SK-N-SH (cell line): ENCODE results near the gene SOX30. TPM values are rescaled to one million over a fixed set of nuclear protein-coding genes. Genes with fewer than 3 reads are reported as not detected.

Experiments used
- CTCF ChIA-PET: fragments of 300-600, 350-600 bp; formaldehyde crosslinking; extraction: SDS; loops from one replicate; lab custom pipeline; 2021; lab: Yijun Ruan, JAX
- POLR2A ChIA-PET: fragments of 350-600 bp; sonication (Branson Sonifier 250); formaldehyde crosslinking; extraction: SDS; loops from one replicate; lab custom pipeline; 2020; ENCODE audit warnings: antibody characterized with exemption, inconsistent platforms; lab: Yijun Ruan, JAX
- DNase-seq: peaks from one replicate; pipeline ENCODE4 v3.0.0; 2012
- H2AFZ ChIP-seq: fragments of 200-600 bp; sonication (generic); 2 replicates; pipeline ENCODE4 v1.8.1; 2016; ENCODE audit warnings: antibody characterized with exemption, mild to moderate bottlenecking, low read depth
- H3F3A ChIP-seq: fragments of 200-600 bp; sonication (generic); replicated peaks from 2 replicates; pipeline ENCODE3; 2016; ENCODE audit warnings: antibody characterized with exemption, mild to moderate bottlenecking; ENCODE audit not compliant: insufficient read depth
- H3K27ac ChIP-seq, 2 experiments: fragments of 200-500 bp in 1 of 2; fragments of 200-600 bp in 1 of 2; sonication (Bioruptor generic) in 1 of 2; sonication (generic), shearing (Covaris generic) in 1 of 2; 2 replicates each; pipeline versions ENCODE4 v1.5.1 to v1.6.1; 2014 to 2016; ENCODE audit warnings: low read depth in 2 of 2, inconsistent platforms in 1 of 2, low read length in 1 of 2, mild to moderate bottlenecking in 1 of 2, mixed read lengths in 1 of 2
- H3K27me3 ChIP-seq: fragments of 200-600 bp; sonication (generic), shearing (Covaris generic); 2 replicates; pipeline ENCODE4 v1.6.1; 2016; ENCODE audit warnings: mixed run types; ENCODE audit not compliant: insufficient read depth
- H3K36me3 ChIP-seq, 2 experiments: fragments of 200-500 bp in 1 of 2; fragments of 200-600 bp in 1 of 2; sonication (Bioruptor generic) in 1 of 2; sonication (generic) in 1 of 2; replicated peaks in 1 of 2; 2 replicates each; pipeline versions ENCODE3 to v1.5.1; 2014 to 2016; ENCODE audit warnings: low read length in 1 of 2, mild to moderate bottlenecking in 1 of 2; ENCODE audit not compliant: insufficient read depth in 2 of 2, control insufficient read depth in 1 of 2
- H3K4me1 ChIP-seq, 2 experiments: fragments of 200-500 bp in 1 of 2; fragments of 200-600 bp in 1 of 2; sonication (Bioruptor generic) in 1 of 2; sonication (generic), shearing (Covaris generic) in 1 of 2; 2 replicates each; pipeline versions ENCODE4 v1.5.1 to v1.6.1; 2014 to 2016; ENCODE audit warnings: low read depth in 1 of 2, low read length in 1 of 2, mixed run types in 1 of 2; ENCODE audit not compliant: insufficient read depth in 2 of 2, control insufficient read depth in 1 of 2
- H3K4me2 ChIP-seq: fragments of 200-600 bp; sonication (generic), shearing (Covaris generic); 2 replicates; pipeline ENCODE4 v1.6.1; 2017; ENCODE audit warnings: mixed run types
- H3K4me3 ChIP-seq, 2 experiments: fragments of 200-500 bp in 1 of 2; fragments of 200-600 bp in 1 of 2; sonication (Bioruptor generic) in 1 of 2; sonication (generic), shearing (Covaris generic) in 1 of 2; 2 replicates each; pipeline versions ENCODE4 v1.5.1 to v1.8.1; 2014 to 2016; ENCODE audit warnings: low read depth in 2 of 2, inconsistent platforms in 1 of 2, low read length in 1 of 2, mild to moderate bottlenecking in 1 of 2, mixed read lengths in 1 of 2, moderate library complexity in 1 of 2
- H3K79me2 ChIP-seq: fragments of 200-600 bp; sonication (generic); 2 replicates; pipeline ENCODE4 v1.8.1; 2017; ENCODE audit warnings: mild to moderate bottlenecking; ENCODE audit not compliant: insufficient read depth
- H3K9ac ChIP-seq: fragments of 200-600 bp; sonication (generic); 2 replicates; pipeline ENCODE4 v1.6.1; 2017; ENCODE audit warnings: mixed run types
- H3K9me2 ChIP-seq: fragments of 200-600 bp; sonication (generic); 2 replicates; pipeline ENCODE4 v1.6.1; 2017; ENCODE audit warnings: mixed run types
- H3K9me3 ChIP-seq: fragments of 200-600 bp; sonication (generic); 2 replicates; pipeline ENCODE4 v1.6.1; 2017; ENCODE audit warnings: mixed run types, mild to moderate bottlenecking, moderate library complexity
- H4K20me1 ChIP-seq: fragments of 200-600 bp; sonication (generic); 2 replicates; pipeline ENCODE4 v1.6.1; 2017; ENCODE audit warnings: mild to moderate bottlenecking, mixed run types; ENCODE audit not compliant: insufficient read depth
- ELF1 ChIP-seq: IDR thresholded peaks from 2 replicates; pipeline ENCODE4 v1.4.0; 2012
- FOXM1 ChIP-seq: IDR thresholded peaks from 2 replicates; pipeline ENCODE4 v1.4.0; 2012; ENCODE audit warnings: low read depth, mild to moderate bottlenecking
- GATA2 ChIP-seq: sonication (generic); formaldehyde crosslinking; IDR thresholded peaks from 2 replicates; pipeline ENCODE4 v1.5.0; 2020; ENCODE audit warnings: mild to moderate bottlenecking, missing genetic modification reagents
- IRF3 ChIP-seq: fragments of 150-350 bp; IDR thresholded peaks from 2 replicates; pipeline ENCODE4 v1.6.1; 2016; ENCODE audit warnings: mild to moderate bottlenecking, low read depth, low read length
- JUND ChIP-seq: IDR thresholded peaks from 2 replicates; pipeline ENCODE4 v1.4.0; 2012
- MEF2A ChIP-seq: IDR thresholded peaks from 2 replicates; pipeline ENCODE4 v1.4.0; 2012; ENCODE audit warnings: low read depth, borderline replicate concordance
- MXI1 ChIP-seq: IDR thresholded peaks from 2 replicates; pipeline ENCODE4 v1.6.1; 2012; ENCODE audit warnings: mild to moderate bottlenecking, low read depth, low read length, improper control_type of control experiment
- NRF1 ChIP-seq: IDR thresholded peaks from 2 replicates; pipeline ENCODE4 v1.6.1; 2012; ENCODE audit warnings: low read depth, mild to moderate bottlenecking, low read length
- RAD21 ChIP-seq: IDR thresholded peaks from 2 replicates; pipeline ENCODE4 v1.6.1; 2012; ENCODE audit warnings: mild to moderate bottlenecking, low read length
- RFX5 ChIP-seq: IDR thresholded peaks from 2 replicates; pipeline ENCODE4 v1.6.1; 2012; ENCODE audit warnings: mild to moderate bottlenecking, improper control_type of control experiment, low read length
- TEAD4 ChIP-seq: IDR thresholded peaks from 2 replicates; pipeline ENCODE4 v1.4.0; 2012; ENCODE audit warnings: mild to moderate bottlenecking, borderline replicate concordance; ENCODE audit not compliant: insufficient read depth
- YY1 ChIP-seq: IDR thresholded peaks from 2 replicates; pipeline ENCODE4 v1.4.0; 2012; ENCODE audit warnings: low read depth, mild to moderate bottlenecking
- WGBS: methylation state at CpG from one replicate; pipeline ENCODE4 v1.1.6; 2017; ENCODE audit warnings: low lambda C conversion rate; 5-methylcytosine and 5-hydroxymethylcytosine counted together
- polyA plus RNA-seq, 3 experiments: library from polyadenylated mRNA; depleted of rRNA; stranded (reverse); fragments of >200 nt; gene quantifications; 2 replicates each; pipeline ENCODE4 v1.2.3, GENCODE V29; 2012
- TF ChIP-seq, protein P1 (sequence below): IDR thresholded peaks from 2 replicates; pipeline ENCODE4; 2012
- TF ChIP-seq, protein P2 (sequence below): IDR thresholded peaks from 2 replicates; pipeline ENCODE4 v1.4.0; 2012; ENCODE audit warnings: low read depth
- TF ChIP-seq, protein P3 (sequence below): IDR thresholded peaks from 2 replicates; pipeline ENCODE4 v1.4.0; 2012; ENCODE audit warnings: low read depth, borderline replicate concordance

SOX30 gene
- polyA plus RNA-seq, 1 of the 3 experiments (the other 2 are of a cell fraction) = 0.13 TPM

- Histone ChIP-seq H3F3A (peaks cover 13% of the 10 kb centered on the region), H3K27ac (peak overlapping the region in 1 of 2 experiments; percentile 53; a peak in 2 of 4 replicates), H3K4me3 (no peak overlapping the region), H2AFZ (peak overlapping the region; percentile 17; the same call in 1 of the 2 replicates), H3K4me2 (peak overlapping the region; percentile 30), H4K20me1 (no peaks in the 10 kb centered on the region), H3K27me3 (no peaks in the 10 kb centered on the region), H3K4me1 (peaks cover 0 to 5% of the 10 kb centered on the region in 2 experiments; a peak in 1 of 4 replicates), H3K9me3 (no peaks in the 10 kb centered on the region), H3K9ac (no peak overlapping the region), H3K9me2 (no peaks in the 10 kb centered on the region), H3K79me2 (no peaks in the 10 kb centered on the region), H3K36me3 (no peaks in the 10 kb centered on the region)
- CTCF ChIA-PET = no interaction called here
- DNase-seq = no peak
- WGBS = 72% methylated on average over 7 of the region's 7 CpGs
- POLR2A ChIA-PET = no interaction called here
- TF ChIP-seq IRF3 (no peak), ELF1 (no peak), MEF2A (peak; percentile 84), JUND (peak; percentile 36; the same call in 1 of the 2 replicates)
- TF ChIP-seq, protein P1, sequence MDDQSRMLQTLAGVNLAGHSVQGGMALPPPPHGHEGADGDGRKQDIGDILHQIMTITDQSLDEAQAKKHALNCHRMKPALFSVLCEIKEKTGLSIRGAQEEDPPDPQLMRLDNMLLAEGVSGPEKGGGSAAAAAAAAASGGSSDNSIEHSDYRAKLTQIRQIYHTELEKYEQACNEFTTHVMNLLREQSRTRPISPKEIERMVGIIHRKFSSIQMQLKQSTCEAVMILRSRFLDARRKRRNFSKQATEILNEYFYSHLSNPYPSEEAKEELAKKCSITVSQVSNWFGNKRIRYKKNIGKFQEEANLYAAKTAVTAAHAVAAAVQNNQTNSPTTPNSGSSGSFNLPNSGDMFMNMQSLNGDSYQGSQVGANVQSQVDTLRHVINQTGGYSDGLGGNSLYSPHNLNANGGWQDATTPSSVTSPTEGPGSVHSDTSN = 0 out of 2 replicates have a peak, but pooled peaks have one; percentile 4
These were observed 3.8 kb downstream of the SOX30 start for GRCh38 chr5:157648275-157648990.

- Histone ChIP-seq H3K4me3 (no peak overlapping the region), H3K27me3 (no peaks in the 10 kb centered on the region), H3K4me2 (no peak overlapping the region)
- TF ChIP-seq GATA2 (CRISPR knock-in tag) (no peak), MXI1 (no peak), NRF1 (no peak), TEAD4 (no peak), RAD21 (no peak), MEF2A (no peak), FOXM1 (no peak), RFX5 (no peak), YY1 (no peak)
- TF ChIP-seq, protein P2, sequence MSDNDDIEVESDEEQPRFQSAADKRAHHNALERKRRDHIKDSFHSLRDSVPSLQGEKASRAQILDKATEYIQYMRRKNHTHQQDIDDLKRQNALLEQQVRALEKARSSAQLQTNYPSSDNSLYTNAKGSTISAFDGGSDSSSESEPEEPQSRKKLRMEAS = no peak
- TF ChIP-seq, protein P3, sequence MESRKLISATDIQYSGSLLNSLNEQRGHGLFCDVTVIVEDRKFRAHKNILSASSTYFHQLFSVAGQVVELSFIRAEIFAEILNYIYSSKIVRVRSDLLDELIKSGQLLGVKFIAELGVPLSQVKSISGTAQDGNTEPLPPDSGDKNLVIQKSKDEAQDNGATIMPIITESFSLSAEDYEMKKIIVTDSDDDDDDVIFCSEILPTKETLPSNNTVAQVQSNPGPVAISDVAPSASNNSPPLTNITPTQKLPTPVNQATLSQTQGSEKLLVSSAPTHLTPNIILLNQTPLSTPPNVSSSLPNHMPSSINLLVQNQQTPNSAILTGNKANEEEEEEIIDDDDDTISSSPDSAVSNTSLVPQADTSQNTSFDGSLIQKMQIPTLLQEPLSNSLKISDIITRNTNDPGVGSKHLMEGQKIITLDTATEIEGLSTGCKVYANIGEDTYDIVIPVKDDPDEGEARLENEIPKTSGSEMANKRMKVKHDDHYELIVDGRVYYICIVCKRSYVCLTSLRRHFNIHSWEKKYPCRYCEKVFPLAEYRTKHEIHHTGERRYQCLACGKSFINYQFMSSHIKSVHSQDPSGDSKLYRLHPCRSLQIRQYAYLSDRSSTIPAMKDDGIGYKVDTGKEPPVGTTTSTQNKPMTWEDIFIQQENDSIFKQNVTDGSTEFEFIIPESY = no peak
- TF ChIP-seq, all 33 proteins: peak for 0
- CTCF ChIA-PET = no interaction called here
- no peaks in the 10 kb centered on the region for H3K4me1 ChIP-seq
- POLR2A ChIA-PET = no interaction called here
- H3K36me3 ChIP-seq = no peaks in the 10 kb centered on the region
- no peak overlapping the region for H2AFZ ChIP-seq
- no peaks in the 10 kb centered on the region for H4K20me1 ChIP-seq
- H3K9me2 ChIP-seq = no peaks in the 10 kb centered on the region
- WGBS = 89% methylated on average over 9 of the region's 9 CpGs
- DNase-seq = no peak
- H3K9me3 ChIP-seq = no peaks in the 10 kb centered on the region
- H3K9ac ChIP-seq = no peak overlapping the region
- no peak overlapping the region for H3K27ac ChIP-seq
- H3K79me2 ChIP-seq = no peaks in the 10 kb centered on the region
- no peaks in the 10 kb centered on the region for H3F3A ChIP-seq
These were observed 11.7 kb downstream of the SOX30 start for GRCh38 chr5:157640406-157641066.
